GM19023 (cell line): Measurements from ENCODE around the gene TTC8.
"Not testable (repeated sequence)": the region's sequence is repeated elsewhere in the genome, so short reads cannot be mapped to it uniquely, and the experiment has no call there.

Experiments used
- ATAC-seq: cut with Tn5 transposase; IDR thresholded peaks from one replicate; pipeline ENCODE4 v1.9.1; 2021; ENCODE audit warnings: mild to moderate bottlenecking, moderate library complexity; ENCODE audit not compliant: unreplicated experiment

The TTC8 gene

GRCh38 chr14:88824314-88825077 lies at the start of gene TTC8:
TTC8 (plus strand) TSS chr14:88824651; CDS start chr14:88824708, 57 bp downstream.
- ATAC-seq = peak; percentile 99

- no peak for ATAC-seq
Measured at GRCh38 chr14:88775532-88775931, 48.9 kb upstream of the TTC8 start.

DNA sequence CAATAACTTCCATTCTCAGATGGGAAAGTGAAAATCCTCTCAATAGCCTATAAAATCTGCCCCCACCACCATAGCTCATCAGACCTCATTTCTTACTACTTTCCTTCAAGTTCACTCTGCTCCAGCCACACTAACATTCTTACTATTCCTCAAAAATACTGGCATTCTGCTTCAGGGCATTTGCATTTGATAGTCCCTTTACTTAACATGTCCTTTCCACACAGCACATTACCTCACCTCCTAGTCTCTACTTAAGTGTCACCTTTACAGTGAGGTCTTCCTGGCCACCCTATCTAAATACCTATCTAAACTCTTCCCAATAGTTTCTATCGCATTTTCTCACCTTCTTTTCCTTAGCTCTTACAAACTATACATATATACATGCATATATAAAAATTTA lies 38.5 kb upstream of the TTC8 start:
- no peak for ATAC-seq

DNA sequence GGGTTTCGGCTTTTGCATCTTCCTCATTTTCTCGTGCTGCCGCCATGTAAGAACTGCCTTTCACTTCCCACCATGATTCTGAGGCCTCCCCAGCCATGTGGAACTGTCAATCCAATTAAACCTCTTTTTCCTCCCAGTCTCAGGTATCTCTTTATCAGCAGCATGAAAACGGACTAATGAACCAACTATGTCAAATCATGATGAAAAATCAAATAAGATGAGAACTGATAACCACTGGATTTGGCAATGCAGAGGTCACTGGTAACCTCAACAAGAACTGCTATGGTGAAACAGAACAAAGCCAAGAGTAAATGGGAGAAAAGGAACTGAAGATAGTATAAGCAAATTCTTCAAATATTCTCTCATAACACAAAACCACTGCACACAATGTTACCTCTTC lies 37.7 kb upstream of the TTC8 start:
- no peak for ATAC-seq

- ATAC-seq = not testable (repeated sequence)
Measured at GRCh38 chr14:88789573-88789972, 34.9 kb upstream of the TTC8 start.

- no peak for ATAC-seq
Measured at GRCh38 chr14:88790501-88791251, 33.8 kb upstream of the TTC8 start.

DNA sequence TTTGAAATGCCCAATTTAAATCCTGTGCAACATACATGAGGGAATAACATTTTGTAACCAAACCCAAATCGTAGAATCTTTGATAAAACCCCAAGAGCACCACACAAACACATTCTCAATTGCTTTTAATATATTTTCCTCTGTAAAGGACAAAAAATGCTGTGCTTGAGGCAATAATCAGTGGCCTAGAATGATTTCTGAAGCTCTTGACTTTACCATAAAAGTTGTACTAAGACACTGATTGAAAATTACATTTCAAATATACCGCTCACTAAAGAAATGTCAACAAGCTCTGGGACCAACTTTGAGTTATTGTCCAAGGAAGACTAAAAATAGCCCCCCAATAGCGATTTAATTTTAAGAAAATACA lies 33.2 kb upstream of the TTC8 start:
- no peak for ATAC-seq

- no peak for ATAC-seq
Measured at GRCh38 chr14:88791629-88792472, 32.6 kb upstream of the TTC8 start.

- peak; percentile 91 for ATAC-seq
Measured at GRCh38 chr14:88792473-88793258, 31.8 kb upstream of the TTC8 start, which contains the start of gene EML5. EML5 (minus strand) TSS chr14:88792953; CDS start chr14:88792503, 450 bp downstream.

- ATAC-seq = no peak
Measured at GRCh38 chr14:88793259-88793625, 31.2 kb upstream of the TTC8 start.

DNA sequence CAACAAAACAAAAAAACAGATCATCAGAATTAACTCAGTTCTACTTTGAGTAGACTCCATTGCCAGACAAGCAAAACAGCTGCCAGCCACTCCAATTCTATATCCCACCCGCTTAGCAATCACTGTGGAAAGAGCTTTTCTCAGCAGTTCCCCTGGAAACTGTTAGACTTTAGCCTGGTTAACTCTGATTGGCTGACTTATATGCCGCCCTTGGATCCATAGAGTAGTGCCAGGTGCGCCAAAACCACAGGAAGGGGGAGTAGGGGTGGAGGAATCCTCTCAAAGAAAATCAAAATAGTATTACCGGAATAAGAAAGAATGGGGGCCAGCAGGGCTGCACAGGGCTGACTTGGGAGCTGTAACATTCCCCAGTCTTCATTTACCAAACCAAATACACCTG lies 26.3 kb upstream of the TTC8 start:
- ATAC-seq = no peak

- no peak for ATAC-seq
Measured at GRCh38 chr14:88799522-88799921, 24.9 kb upstream of the TTC8 start.

DNA sequence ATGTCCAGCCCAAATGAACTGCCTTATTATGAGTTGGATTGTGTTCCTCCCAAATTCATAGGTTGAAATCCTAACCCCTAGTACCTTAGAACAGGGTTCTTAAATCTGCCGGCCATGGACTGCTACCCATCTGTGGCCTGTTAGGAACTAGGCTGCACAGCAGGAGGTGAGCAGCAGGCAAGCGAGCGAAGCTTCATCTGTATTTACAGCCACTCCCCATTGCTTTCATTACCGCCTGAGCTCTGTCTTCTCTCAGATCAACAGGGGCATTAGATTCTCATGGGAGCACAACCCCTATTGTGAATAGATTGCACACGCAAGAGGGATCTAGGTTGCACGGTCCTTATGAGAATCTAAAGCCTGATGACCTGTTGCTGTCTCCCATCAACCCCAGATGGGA lies 21.9 kb upstream of the TTC8 start:
- no peak for ATAC-seq

DNA sequence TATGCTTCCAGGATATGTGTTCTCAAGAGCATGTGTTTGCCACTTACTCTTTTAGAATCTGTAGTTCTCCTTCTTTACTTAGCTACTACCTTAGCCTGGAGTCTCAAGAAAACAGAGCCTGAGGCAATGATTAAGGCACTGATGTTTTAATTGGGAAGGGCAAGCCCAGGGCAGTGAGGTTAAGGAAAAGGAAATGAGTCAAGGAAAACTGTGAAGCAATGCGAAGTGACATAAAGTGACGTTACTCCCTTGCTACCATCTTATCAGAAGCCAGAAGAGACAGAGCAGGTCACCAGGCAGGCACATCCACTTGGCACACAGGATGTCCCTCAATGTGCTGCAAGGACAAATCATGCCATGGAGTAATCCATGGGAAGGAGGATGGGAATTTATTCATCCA lies 20.4 kb upstream of the TTC8 start:
- ATAC-seq = no peak

DNA sequence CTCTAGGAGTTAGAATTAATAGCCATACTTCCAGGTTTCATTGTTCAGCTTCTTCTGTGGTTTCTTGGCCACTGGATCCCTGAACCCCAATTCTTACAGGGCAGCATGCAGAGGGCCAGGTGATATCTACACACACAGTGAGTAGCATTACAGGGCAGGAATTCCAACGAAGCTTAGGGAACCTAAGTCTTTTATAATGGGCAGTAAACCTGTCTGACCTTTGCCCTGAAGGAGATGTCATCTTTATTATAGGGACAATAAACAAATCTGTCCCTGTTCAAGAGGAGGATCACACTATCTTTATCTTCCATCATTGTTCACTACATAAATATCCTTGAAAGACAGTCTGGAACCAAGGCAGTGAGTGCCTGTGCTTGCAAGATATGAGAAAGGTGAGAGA lies 20.0 kb upstream of the TTC8 start:
- ATAC-seq = no peak

DNA sequence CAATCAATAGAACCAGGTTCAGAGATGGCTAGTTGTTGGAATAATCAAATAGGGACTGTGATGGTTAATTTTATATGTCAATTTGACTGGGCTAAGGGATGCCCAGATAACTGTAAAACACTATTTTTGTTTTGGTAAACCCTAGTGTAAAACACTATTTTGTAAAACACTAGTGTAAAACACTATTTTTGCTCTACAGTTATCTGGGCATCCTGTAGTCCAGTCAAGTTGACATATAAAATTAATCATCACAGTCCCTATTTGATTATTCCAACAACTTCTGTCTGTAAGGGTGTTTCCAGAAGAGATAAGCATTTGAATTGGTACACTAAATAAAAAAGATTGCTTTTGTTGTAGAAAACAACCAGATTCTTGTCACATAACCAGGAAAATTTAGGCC lies 16.1 kb upstream of the TTC8 start:
- ATAC-seq = no peak

DNA sequence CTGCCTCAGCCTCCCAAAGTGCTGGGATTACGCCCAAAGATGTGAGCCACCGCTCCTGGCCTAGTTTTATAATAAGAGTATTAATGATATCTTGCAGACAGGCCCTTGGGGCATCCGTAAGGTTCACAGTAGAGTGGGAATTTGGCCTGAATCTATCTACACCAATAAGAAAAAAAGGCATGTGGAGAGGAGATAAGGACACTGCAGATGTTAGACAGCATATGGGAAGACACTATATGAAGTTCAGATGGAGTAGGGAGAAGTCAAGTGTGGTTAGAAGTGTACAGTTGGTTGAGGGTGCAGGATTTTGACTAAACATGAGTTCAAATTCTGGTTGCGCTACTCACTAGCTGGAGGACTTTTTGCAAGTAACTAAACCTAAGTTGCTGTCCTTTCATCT lies 8.5 kb upstream of the TTC8 start:
- ATAC-seq = no peak

DNA sequence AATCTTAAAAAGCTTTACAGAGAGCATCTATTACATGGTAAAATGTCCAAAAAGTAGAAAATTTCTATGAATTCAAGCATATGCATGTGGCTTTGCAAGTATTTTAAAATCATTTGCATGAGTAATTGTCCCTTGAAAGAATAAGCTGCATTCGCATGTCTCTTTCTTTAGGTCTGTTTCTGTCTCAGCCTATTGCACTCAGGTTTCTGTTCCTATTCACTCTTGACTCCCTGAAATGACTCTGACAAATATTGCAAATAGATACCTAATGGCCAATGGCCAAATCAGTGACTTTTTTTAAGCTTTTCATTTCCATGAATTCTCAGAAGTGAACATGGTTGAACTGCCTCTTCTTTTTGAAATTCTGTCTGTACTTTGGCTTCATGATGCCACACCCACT lies 6.4 kb upstream of the TTC8 start:
- ATAC-seq = no peak

GRCh38 chr14:88819674-88820073 lies 4.8 kb upstream of the TTC8 start:
- ATAC-seq = not testable (repeated sequence)

GRCh38 chr14:88821378-88821777 lies 3.1 kb upstream of the TTC8 start:
- no peak for ATAC-seq

GRCh38 chr14:88821888-88822287 lies 2.6 kb upstream of the TTC8 start:
- no peak for ATAC-seq
